OCI-M1 (cell line): Measurements from ENCODE around the gene APOC1.
"Not testable (repeated sequence)": the region's sequence is repeated elsewhere in the genome, so short reads cannot be mapped to it uniquely, and the experiment has no call there.

Source experiments
- DNase-seq: peaks from one replicate; lab custom pipeline; 2025; lab: John Stamatoyannopoulos, UW

The APOC1 gene

GRCh38 chr19:44889830-44890365, 24.5 kb upstream of the APOC1 start:
- no peak for DNase-seq

- DNase-seq, result peak; percentile 100
These were observed 23.9 kb upstream of the APOC1 start for GRCh38 chr19:44890366-44891015.

GRCh38 chr19:44891016-44891882, 23.2 kb upstream of the APOC1 start, which contains the start of gene TOMM40:
Gene TOMM40 (plus strand): TSS chr19:44891254. CDS start chr19:44891416, 162 bp downstream.
- no peak for DNase-seq

GRCh38 chr19:44892932-44893331, 21.5 kb upstream of the APOC1 start:
- DNase-seq, result no peak

- DNase-seq, result no peak
These were observed 20.9 kb upstream of the APOC1 start for GRCh38 chr19:44893332-44894051.

- no peak for DNase-seq
These were observed 20.4 kb upstream of the APOC1 start for GRCh38 chr19:44894052-44894400.

- no peak for DNase-seq
These were observed 19.5 kb upstream of the APOC1 start for GRCh38 chr19:44894946-44895345.

- no peak for DNase-seq
These were observed 16.6 kb upstream of the APOC1 start for GRCh38 chr19:44897835-44898234.

GRCh38 chr19:44900328-44901244, 13.8 kb upstream of the APOC1 start:
- no peak for DNase-seq

- DNase-seq, result no peak
These were observed 11.2 kb upstream of the APOC1 start for GRCh38 chr19:44903216-44903601.

- peak; percentile 91 for DNase-seq
These were observed 10.6 kb upstream of the APOC1 start for GRCh38 chr19:44903602-44904425.

- peak; percentile 63 for DNase-seq
These were observed 9.9 kb upstream of the APOC1 start for GRCh38 chr19:44904426-44904994.

- peak; percentile 88 for DNase-seq
These were observed 8.8 kb upstream of the APOC1 start, which contains the start of gene APOE for GRCh38 chr19:44905437-44906160. Gene APOE (plus strand): TSS chr19:44905796. CDS start chr19:44906625, 829 bp downstream.

- DNase-seq, result no peak
These were observed 6.8 kb upstream of the APOC1 start for GRCh38 chr19:44907613-44908012.

GRCh38 chr19:44908074-44908835, 6.2 kb upstream of the APOC1 start:
- no peak for DNase-seq

- no peak for DNase-seq
These were observed 5.6 kb upstream of the APOC1 start for GRCh38 chr19:44908836-44909261.

GRCh38 chr19:44909775-44910174, 4.6 kb upstream of the APOC1 start:
- peak; percentile 91 for DNase-seq

GRCh38 chr19:44911896-44912295, 2.5 kb upstream of the APOC1 start:
- DNase-seq, result not testable (repeated sequence)
